Panc1 (cell line): ENCODE measurements around the gene CWC27. TPM values are rescaled to one million over a fixed set of nuclear protein-coding genes. Genes with fewer than 3 reads are reported as not detected.

ENCODE experiments used
- ATAC-seq: fragments of 200-7000 bp; cut with Tn5 transposase; 2 replicates; pipeline ENCODE4 v1.9.1; 2020; ENCODE audit warnings: mild to moderate bottlenecking, moderate library complexity
- BruUV-seq: library from RNA; stranded (reverse); fragments of 400-500 nt; replicated peaks from 2 replicates; lab custom pipeline; 2021; lab: Mats Ljungman, UMichigan
- CTCF ChIA-PET: fragments of 300-600 bp; sonication (Branson Sonifier 250); formaldehyde crosslinking; loops from one replicate; lab custom pipeline; 2022; ENCODE audit warnings: antibody characterized with exemption; lab: Charles Lee
- POLR2A ChIA-PET: fragments of 300-600 bp; sonication (Branson Sonifier 250); formaldehyde crosslinking; loops from one replicate; lab custom pipeline; 2022; ENCODE audit warnings: antibody characterized with exemption; lab: Charles Lee
- DNase-seq: peaks from one replicate; pipeline ENCODE4 v3.0.0-alpha.2; 2010; ENCODE audit warnings: low read depth, low spot score
- H3K27ac ChIP-seq: 2 replicates; pipeline ENCODE4 v1.5.1; 2011; ENCODE audit warnings: mild to moderate bottlenecking, low read length, inconsistent platforms
- H3K27me3 ChIP-seq: fragments of 200-500 bp; sonication (Bioruptor generic); 2 replicates; pipeline ENCODE4 v1.6.0; 2014; ENCODE audit warnings: low read length, inconsistent platforms; ENCODE audit not compliant: control insufficient read depth, insufficient read depth
- H3K36me3 ChIP-seq: fragments of 200-500 bp; sonication (Bioruptor generic); 2 replicates; pipeline ENCODE4 v1.5.1; 2014; ENCODE audit warnings: inconsistent platforms, mild to moderate bottlenecking, low read length, moderate library complexity; ENCODE audit not compliant: control insufficient read depth, insufficient read depth
- H3K4me1 ChIP-seq: 2 replicates; pipeline ENCODE4 v1.5.1; 2011; ENCODE audit warnings: inconsistent platforms, mild to moderate bottlenecking, low read length, moderate library complexity; ENCODE audit not compliant: control insufficient read depth, insufficient read depth
- H3K4me3 ChIP-seq, 2 experiments: 2 replicates each; pipeline ENCODE4 v1.5.1; 2011 to 2012; ENCODE audit warnings: low read depth in 2 of 2, low read length in 2 of 2, mild to moderate bottlenecking in 2 of 2, inconsistent platforms in 1 of 2, moderate library complexity in 1 of 2
- H3K9me3 ChIP-seq: fragments of 200-500 bp; sonication (Bioruptor generic); 2 replicates; pipeline ENCODE4 v1.5.1; 2014; ENCODE audit warnings: low read depth, mild to moderate bottlenecking, inconsistent platforms, low read length, moderate library complexity; ENCODE audit not compliant: control insufficient read depth, insufficient read depth
- CTCF ChIP-seq: fragments of 450-650 bp; IDR thresholded peaks from 2 replicates; pipeline ENCODE4 v1.5.1; 2017; ENCODE audit warnings: mild to moderate bottlenecking
- POLR2AphosphoS5 ChIP-seq: IDR thresholded peaks from 2 replicates; pipeline ENCODE4 v1.6.1; 2012; ENCODE audit warnings: mild to moderate bottlenecking, low read depth, low read length, moderate library complexity
- REST ChIP-seq, 2 experiments: IDR thresholded peaks; 2 replicates each; pipeline ENCODE4 v1.6.1; 2011 to 2012; ENCODE audit warnings: low read depth in 2 of 2, control low read depth in 1 of 2, low read length in 1 of 2, mild to moderate bottlenecking in 1 of 2, moderate library complexity in 1 of 2; ENCODE audit not compliant: insufficient read depth in 1 of 2
- SIN3A ChIP-seq: IDR thresholded peaks from 2 replicates; pipeline ENCODE4 v1.6.1; 2012; ENCODE audit warnings: low read depth, mild to moderate bottlenecking, low read length, moderate library complexity, borderline replicate concordance; ENCODE audit not compliant: insufficient read depth
- TCF7L2 ChIP-seq: IDR thresholded peaks from 2 replicates; pipeline ENCODE4 v1.6.1; 2011; ENCODE audit warnings: mild to moderate bottlenecking, low read depth, low read length, inconsistent platforms
- in situ Hi-C: cut with HindIII; loops from 2 replicates; pipeline ENCODE4 v1.10.0; 2016; ENCODE audit warnings: low sequenced_read_pairs, low pct_unique_long_range_greater_than_20kb
- intact Hi-C: fragments of 100-400 bp; cut with micrococcal nuclease; formaldehyde crosslinking; loops from one replicate; pipeline ENCODE4 v1.10.0; 2022; ENCODE audit not compliant: unreplicated experiment
- total RNA-seq: library from RNA; stranded (reverse); gene quantifications from one replicate; pipeline ENCODE4 v1.2.1, GENCODE V29; 2021; ENCODE audit not compliant: unreplicated experiment

Gene CWC27
- total RNA-seq, 1 experiment from 2014 or later = 19.7 TPM

GRCh38 chr5:65061250-65061973, 292.7 kb downstream of the CWC27 start:
- H3K27ac ChIP-seq = no peak overlapping the region
- BruUV-seq = no TSS peak
- H3K27me3 ChIP-seq = no peaks in the 10 kb centered on the region; the same call in 1 of the 2 replicates
- ATAC-seq (no peak), DNase-seq (no peak)
- ChIA-PET POLR2A (no interaction called here), CTCF (no interaction called here)
- in situ Hi-C loops (no loop called here), intact Hi-C loops (no loop called here)
- H3K9me3 ChIP-seq = no peaks in the 10 kb centered on the region
- H3K4me3 ChIP-seq = no peak overlapping the region
- no peaks in the 10 kb centered on the region for H3K4me1 ChIP-seq
- TF ChIP-seq SIN3A (no peak), REST (IDR thresholded peaks at IDR 0.05; ENCODE audit: insufficient read depth in 1 of 2, low read depth in 2 of 2, low read length in 1 of 2) (no peak), TCF7L2 (no peak), POLR2AphosphoS5 (no peak), CTCF (no peak)
- no peaks in the 10 kb centered on the region for H3K36me3 ChIP-seq

- Histone ChIP-seq H3K27ac (no peak overlapping the region), H3K27me3 (peaks cover 4% of the 10 kb centered on the region; the same call in 1 of the 2 replicates), H3K4me1 (no peaks in the 10 kb centered on the region), H3K9me3 (no peaks in the 10 kb centered on the region), H3K4me3 (no peak overlapping the region), H3K36me3 (no peaks in the 10 kb centered on the region)
- BruUV-seq = no TSS peak
- ChIA-PET CTCF (no interaction called here), POLR2A (no interaction called here)
- in situ Hi-C loops (no loop called here), intact Hi-C loops (no loop called here)
- TF ChIP-seq POLR2AphosphoS5 (no peak), CTCF (no peak), REST (IDR thresholded peaks at IDR 0.05; ENCODE audit: insufficient read depth in 1 of 2, low read depth in 2 of 2, low read length in 1 of 2) (no peak), SIN3A (no peak), TCF7L2 (no peak)
- DNase-seq (no peak), ATAC-seq (no peak)
Measured at GRCh38 chr5:65061974-65062353, 293.2 kb downstream of the CWC27 start.
